ENCODE results near the gene ANKRD63. TPM values are rescaled to one million over a fixed set of nuclear protein-coding genes. Genes with fewer than 3 reads are reported as not detected.

The ANKRD63 gene
- total and polyA plus RNA-seq, 9 donors: 0.27 TPM; not detected in 8

DNA sequence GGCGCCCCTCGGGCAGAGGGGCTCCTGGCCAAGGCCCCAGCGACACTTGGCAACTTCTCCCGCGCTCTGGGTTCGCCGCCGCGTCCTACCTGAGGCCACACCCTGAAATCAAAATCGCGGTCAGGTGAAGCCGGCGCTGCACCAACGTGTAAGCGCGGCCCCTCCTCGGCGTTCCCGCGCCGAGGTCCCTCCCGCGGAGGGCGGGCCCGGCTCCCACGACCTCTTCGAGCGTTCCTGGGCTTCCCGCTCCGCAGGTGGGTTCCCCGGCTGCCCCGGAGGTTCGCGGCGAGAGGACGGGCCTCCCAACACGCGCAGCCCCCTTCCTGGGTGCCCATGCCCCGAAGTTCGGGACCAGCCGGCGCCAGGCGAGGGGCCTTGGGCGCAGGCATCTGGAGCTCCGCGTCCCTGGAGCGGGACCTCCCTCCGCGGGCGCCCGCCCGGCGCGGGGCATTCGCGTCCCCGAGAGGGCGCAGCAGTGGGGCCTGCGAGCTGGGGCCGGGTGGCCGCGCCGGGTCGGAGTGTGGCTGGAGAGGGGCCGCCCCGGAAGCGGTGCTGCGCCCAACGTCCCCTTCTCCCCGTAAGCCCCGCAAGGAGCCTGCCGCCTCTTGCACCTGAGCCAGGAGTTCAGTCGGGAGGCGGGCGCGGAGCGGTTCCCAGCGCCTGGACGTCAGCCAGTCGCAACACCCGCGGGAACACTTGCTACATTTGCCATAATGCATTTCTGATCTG is 30.3 kb downstream of the ANKRD63 start:
- no peaks in the 10 kb centered on the region for H3K9me3 ChIP-seq
- H3K27ac ChIP-seq: no peak overlapping the region
- peak overlapping the region; percentile 41 for H3K4me3 ChIP-seq
- intact Hi-C loops (cut with DNase I): no loop called here
- DNase-seq: peak in 3 of 5 donors; percentile 33 to 60 (median 42)
- H3K36me3 ChIP-seq: no peaks in the 10 kb centered on the region
- no peaks in the 10 kb centered on the region for H3K27me3 ChIP-seq
- peaks cover 8% of the 10 kb centered on the region for H3K4me1 ChIP-seq (ENCODE audit: insufficient read depth)
- 1 to 3% (median 1%) methylated on average over 25 to 82 of the region's 82 CpGs for WGBS, 3 donors
- TF ChIP-seq POLR2A (IDR thresholded peaks at IDR 0.05): no peak
- TF ChIP-seq EP300 (IDR thresholded peaks at IDR 0.05): no peak
- TF ChIP-seq, protein P1, sequence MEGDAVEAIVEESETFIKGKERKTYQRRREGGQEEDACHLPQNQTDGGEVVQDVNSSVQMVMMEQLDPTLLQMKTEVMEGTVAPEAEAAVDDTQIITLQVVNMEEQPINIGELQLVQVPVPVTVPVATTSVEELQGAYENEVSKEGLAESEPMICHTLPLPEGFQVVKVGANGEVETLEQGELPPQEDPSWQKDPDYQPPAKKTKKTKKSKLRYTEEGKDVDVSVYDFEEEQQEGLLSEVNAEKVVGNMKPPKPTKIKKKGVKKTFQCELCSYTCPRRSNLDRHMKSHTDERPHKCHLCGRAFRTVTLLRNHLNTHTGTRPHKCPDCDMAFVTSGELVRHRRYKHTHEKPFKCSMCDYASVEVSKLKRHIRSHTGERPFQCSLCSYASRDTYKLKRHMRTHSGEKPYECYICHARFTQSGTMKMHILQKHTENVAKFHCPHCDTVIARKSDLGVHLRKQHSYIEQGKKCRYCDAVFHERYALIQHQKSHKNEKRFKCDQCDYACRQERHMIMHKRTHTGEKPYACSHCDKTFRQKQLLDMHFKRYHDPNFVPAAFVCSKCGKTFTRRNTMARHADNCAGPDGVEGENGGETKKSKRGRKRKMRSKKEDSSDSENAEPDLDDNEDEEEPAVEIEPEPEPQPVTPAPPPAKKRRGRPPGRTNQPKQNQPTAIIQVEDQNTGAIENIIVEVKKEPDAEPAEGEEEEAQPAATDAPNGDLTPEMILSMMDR (IDR thresholded peaks at IDR 0.05): peak in 1 of 3 donors; percentile 15

DNA sequence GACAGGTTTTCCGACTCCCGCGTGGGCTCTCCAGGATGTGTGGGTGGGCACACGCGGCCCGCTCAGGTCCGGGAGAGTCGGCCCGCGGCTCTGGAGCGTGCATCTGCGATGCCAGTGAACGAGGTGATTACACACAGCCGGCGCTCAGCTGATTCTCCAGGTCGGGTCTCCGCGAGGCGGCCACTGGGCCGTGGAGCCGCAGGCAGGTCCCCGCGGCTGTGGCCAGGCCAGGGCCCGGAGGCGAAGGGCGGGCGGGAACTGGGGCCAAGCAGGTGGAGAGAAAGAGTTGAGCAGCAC is 30.8 kb downstream of the ANKRD63 start:
- peak overlapping the region; percentile 41 for H3K4me3 ChIP-seq
- no peak for DNase-seq
- no peaks in the 10 kb centered on the region for H3K27me3 ChIP-seq
- no peaks in the 10 kb centered on the region for H3K9me3 ChIP-seq
- intact Hi-C loops (cut with DNase I): no loop called here
- 19 to 35% (median 33%) methylated on average over 14 to 27 of the region's 27 CpGs for WGBS, 3 donors
- no peak overlapping the region for H3K27ac ChIP-seq
- H3K36me3 ChIP-seq: no peaks in the 10 kb centered on the region
- TF ChIP-seq EP300 (IDR thresholded peaks at IDR 0.05) (no peak), POLR2A (IDR thresholded peaks at IDR 0.05) (no peak)
- TF ChIP-seq, protein P1 (IDR thresholded peaks at IDR 0.05): no peak
- peaks cover 8% of the 10 kb centered on the region for H3K4me1 ChIP-seq (ENCODE audit: insufficient read depth)

DNA sequence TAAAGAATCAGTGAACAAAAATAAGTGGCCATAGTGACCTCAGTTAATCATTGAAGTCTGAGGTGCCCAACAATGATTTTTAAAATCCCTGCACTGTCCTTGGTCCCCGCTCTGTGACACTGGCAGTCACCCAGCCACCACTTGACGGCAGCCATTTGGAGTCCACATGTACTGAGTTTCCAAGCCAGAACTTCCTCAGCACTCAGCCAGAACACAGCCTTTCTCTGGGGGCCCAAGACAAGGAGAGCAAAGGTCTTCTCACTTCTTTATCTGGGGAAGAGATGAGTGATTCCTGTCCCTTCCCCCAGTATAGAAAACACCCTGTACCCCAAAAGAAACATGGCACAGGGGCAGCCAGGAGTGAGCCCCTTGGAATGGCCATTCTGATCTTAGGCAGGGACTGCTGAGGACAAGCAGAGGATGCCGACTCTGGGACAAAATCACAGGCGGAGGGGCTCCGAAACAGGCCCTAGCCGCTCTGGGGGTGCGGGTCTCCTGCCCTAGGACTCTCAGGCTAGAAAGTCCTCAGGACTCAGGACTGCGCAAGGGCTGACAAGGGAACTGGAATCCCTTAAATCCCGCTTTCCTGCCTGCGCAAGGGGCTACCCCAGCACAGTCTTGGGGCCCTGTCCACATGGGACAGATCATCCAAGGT is 31.3 kb downstream of the ANKRD63 start:
- Histone ChIP-seq H3K27me3 (no peaks in the 10 kb centered on the region), H3K4me1 (ENCODE audit: insufficient read depth) (peaks cover 8% of the 10 kb centered on the region), H3K36me3 (no peaks in the 10 kb centered on the region), H3K9me3 (no peaks in the 10 kb centered on the region), H3K27ac (no peak overlapping the region), H3K4me3 (no peak overlapping the region)
- TF ChIP-seq POLR2A (IDR thresholded peaks at IDR 0.05): no peak
- TF ChIP-seq, protein P1 (IDR thresholded peaks at IDR 0.05): no peak
- peak in 1 of 5 donors; percentile 17 for DNase-seq
- intact Hi-C loops (cut with DNase I): no loop called here
- WGBS, 3 donors: 89 to 92% (median 91%) methylated on average over 10 of the region's 10 CpGs

DNA sequence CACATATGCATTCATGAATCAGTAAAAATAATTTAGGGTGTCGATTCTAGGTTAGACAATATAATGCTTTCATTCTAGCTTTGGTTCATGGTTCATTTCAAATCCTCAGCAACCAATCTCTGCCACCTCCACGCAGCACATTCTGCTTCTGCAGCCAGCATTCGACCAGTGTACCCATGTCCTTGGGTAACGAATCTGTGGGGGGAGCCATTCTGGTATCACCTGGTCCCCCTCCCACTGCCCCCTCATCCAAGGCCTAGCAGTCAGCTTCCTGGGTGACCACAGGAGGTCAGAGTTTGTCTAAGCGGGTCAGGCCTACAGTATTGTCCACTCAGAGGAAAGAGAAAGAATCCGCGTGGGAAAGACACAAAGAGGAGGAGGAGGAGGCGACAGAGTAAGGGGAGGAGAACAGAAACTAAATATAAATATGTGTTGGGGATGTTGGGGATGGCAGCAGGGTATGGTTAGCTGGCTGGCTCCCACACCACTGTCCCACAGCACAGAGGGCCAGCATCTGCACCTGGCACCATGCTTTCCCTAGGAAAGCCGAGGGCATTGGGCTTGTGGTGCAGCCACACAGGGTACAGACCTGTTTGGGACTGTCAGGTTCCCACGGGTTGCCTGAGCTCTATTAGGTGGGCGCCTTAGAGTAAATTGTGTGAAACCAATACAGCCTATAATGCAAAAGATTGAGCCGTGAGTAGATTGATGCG is 31.9 kb downstream of the ANKRD63 start:
- Histone ChIP-seq H3K36me3 (no peaks in the 10 kb centered on the region), H3K4me3 (no peak overlapping the region), H3K27me3 (no peaks in the 10 kb centered on the region), H3K27ac (no peak overlapping the region), H3K9me3 (no peaks in the 10 kb centered on the region), H3K4me1 (ENCODE audit: insufficient read depth) (peaks cover 8% of the 10 kb centered on the region)
- intact Hi-C loops (cut with DNase I): no loop called here
- TF ChIP-seq EP300 (IDR thresholded peaks at IDR 0.05) (no peak), POLR2A (IDR thresholded peaks at IDR 0.05) (no peak)
- TF ChIP-seq, protein P1 (IDR thresholded peaks at IDR 0.05): no peak
- WGBS, 3 donors: 90 to 92% (median 91%) methylated on average over 13 of the region's 13 CpGs
- peak in 1 of 5 donors; percentile 19 for DNase-seq

Data from ovary (tissue), 9 donors.